ENCODE results near the gene ALCAM.

Gene ALCAM

GRCh38 chr3:105368566-105369499, 2.1 kb downstream of the ALCAM start (continued):
- no peak for TF ChIP-seq ZNF518A (tag by site-specific recombination; conservative IDR thresholded peaks at IDR 0.05; ENCODE audit: low read depth)
- peak; percentile 10; the same call in 1 of the 2 replicates for TF ChIP-seq PRDM1 (tag by site-specific recombination; IDR thresholded peaks at IDR 0.05)
- TF ChIP-seq ZNF341 (tag by site-specific recombination; IDR thresholded peaks at IDR 0.05; ENCODE audit: low read depth), result peak; percentile 79
- TF ChIP-seq PATZ1 (tag by site-specific recombination; IDR thresholded peaks at IDR 0.05), result peak; percentile 43; the same call in 1 of the 2 replicates
- peak; percentile 31 for TF ChIP-seq ZBTB26 (tag by site-specific recombination; optimal IDR thresholded peaks at IDR 0.05)
- no peak for TF ChIP-seq ZNF416 (tag by site-specific recombination; IDR thresholded peaks at IDR 0.05)
- TF ChIP-seq ZNF600 (tag by site-specific recombination; IDR thresholded peaks at IDR 0.05), result 0 out of 2 replicates have a peak, but pooled peaks have one; percentile 42
- TF ChIP-seq ZNF623 (tag by site-specific recombination; IDR thresholded peaks at IDR 0.05), result no peak
- TF ChIP-seq ZNF354C (tag by site-specific recombination; IDR thresholded peaks at IDR 0.05; ENCODE audit: borderline replicate concordance, low read depth), result no peak
- 0 out of 2 replicates have a peak, but pooled peaks have one; percentile 13 for TF ChIP-seq ZSCAN30 (tag by site-specific recombination; IDR thresholded peaks at IDR 0.05)
- peak; percentile 65 for TF ChIP-seq GLIS2 (tag by site-specific recombination; IDR thresholded peaks at IDR 0.05)
- peak; percentile 30; the same call in 1 of the 2 replicates for TF ChIP-seq ZFHX2 (tag by site-specific recombination; conservative IDR thresholded peaks at IDR 0.05)

- ChIA-PET CTCF (interaction anchor here (0.6 to 1.9 kb wide), 9 partner anchors 9 to 1520 kb away, joined by 3 to 4 read pairs (median 3); no protein-coding TSS in a partner anchor), POLR2A (no interaction called here)
- H3K9me3 ChIP-seq (ENCODE audit: control insufficient read depth, insufficient read depth, low read depth, low read length), result no peaks in the 10 kb centered on the region
- H3K27ac ChIP-seq (ENCODE audit: extremely low read depth, low read depth, low read length), result peak overlapping the region; percentile 92
- no peaks in the 10 kb centered on the region for H3K36me3 ChIP-seq (ENCODE audit: control insufficient read depth in 2 of 2, insufficient read depth in 1 of 2, low read length in 2 of 2)
- H3K4me3 ChIP-seq (ENCODE audit: low read depth, low read length), result peak overlapping the region; percentile 80
- peaks cover 2% of the 10 kb centered on the region; the same call in 1 of the 2 replicates for H3K4me1 ChIP-seq (ENCODE audit: control insufficient read depth, insufficient read depth, low read length)
- no peak for TF ChIP-seq ZNF747 (tag by site-specific recombination; IDR thresholded peaks at IDR 0.05)
- 0 out of 2 replicates have a peak, but pooled peaks have one; percentile 45 for TF ChIP-seq ZNF660 (tag by site-specific recombination; IDR thresholded peaks at IDR 0.05)
- TF ChIP-seq PRDM6 (tag by site-specific recombination; IDR thresholded peaks at IDR 0.05), result 0 out of 2 replicates have a peak, but pooled peaks have one; percentile 40
- TF ChIP-seq ZNF521 (tag by site-specific recombination; IDR thresholded peaks at IDR 0.05), result no peak
- TF ChIP-seq ZNF600 (tag by site-specific recombination; IDR thresholded peaks at IDR 0.05), result peak; percentile 0; the same call in 1 of the 2 replicates
- peak; percentile 21; the same call in 1 of the 2 replicates for TF ChIP-seq TRIM28 (IDR thresholded peaks at IDR 0.05; ENCODE audit: borderline replicate concordance, low read length)
- no peak for TF ChIP-seq ZNF24 (tag by site-specific recombination; IDR thresholded peaks at IDR 0.05)
- peak; percentile 29 for TF ChIP-seq ZBTB20 (tag by site-specific recombination; IDR thresholded peaks at IDR 0.05)
- peak; percentile 29; the same call in 1 of the 2 replicates for TF ChIP-seq ZBTB6 (tag by site-specific recombination; IDR thresholded peaks at IDR 0.05)
- TF ChIP-seq ZBTB8A (tag by site-specific recombination; IDR thresholded peaks at IDR 0.05), result peak; percentile 75
Measured at GRCh38 chr3:105369500-105370371, 3.0 kb downstream of the ALCAM start.

Measured in HEK293 (cell line).